WI38 (cell line): ENCODE measurements around the gene FSTL4.

ENCODE experiments used
- H3K4me3 ChIP-seq: 2 replicates; pipeline ENCODE4 v1.5.1; 2011; ENCODE audit warnings: low read depth, mild to moderate bottlenecking, control low read depth, low read length
- CTCF ChIP-seq: IDR thresholded peaks from 2 replicates; pipeline ENCODE4 v1.5.1; 2012; ENCODE audit warnings: low read depth, mild to moderate bottlenecking, control low read depth, low read length

FSTL4 gene

GRCh38 chr5:133392448-133392847, 219.9 kb downstream of the FSTL4 start:
- TF ChIP-seq CTCF: no peak

GRCh38 chr5:133391354-133392136, 220.8 kb downstream of the FSTL4 start:
- H3K4me3 ChIP-seq: no peak overlapping the region
- no peak for TF ChIP-seq CTCF

More at GRCh38 chr5:133392448-133392847, 219.9 kb downstream of the FSTL4 start:
- no peak overlapping the region for H3K4me3 ChIP-seq

- no peak for TF ChIP-seq CTCF
- H3K4me3 ChIP-seq: no peak overlapping the region
Observed at GRCh38 chr5:133390416-133391353, 221.7 kb downstream of the FSTL4 start.

- no peak overlapping the region for H3K4me3 ChIP-seq
- TF ChIP-seq CTCF: no peak
Observed at GRCh38 chr5:133389066-133389590, 223.2 kb downstream of the FSTL4 start.

GRCh38 chr5:133387621-133388020, 224.7 kb downstream of the FSTL4 start:
- no peak overlapping the region for H3K4me3 ChIP-seq
- TF ChIP-seq CTCF: no peak

- no peak overlapping the region for H3K4me3 ChIP-seq
- no peak for TF ChIP-seq CTCF
Observed at GRCh38 chr5:133387091-133387490, 225.2 kb downstream of the FSTL4 start.
